Fibroblast of the conjunctiva (primary cell): ENCODE measurements around the gene RAB3C.
"Not testable (repeated sequence)": the region's sequence is repeated elsewhere in the genome, so short reads cannot be mapped to it uniquely, and the experiment has no call there.

Source experiments
- DNase-seq: peaks from one replicate; pipeline ENCODE4 v3.0.0-alpha.2; 2010; ENCODE audit warnings: low read depth

Gene RAB3C

GRCh38 chr5:58675341-58675740, 92.5 kb downstream of the RAB3C start:
- no peak for DNase-seq

DNA sequence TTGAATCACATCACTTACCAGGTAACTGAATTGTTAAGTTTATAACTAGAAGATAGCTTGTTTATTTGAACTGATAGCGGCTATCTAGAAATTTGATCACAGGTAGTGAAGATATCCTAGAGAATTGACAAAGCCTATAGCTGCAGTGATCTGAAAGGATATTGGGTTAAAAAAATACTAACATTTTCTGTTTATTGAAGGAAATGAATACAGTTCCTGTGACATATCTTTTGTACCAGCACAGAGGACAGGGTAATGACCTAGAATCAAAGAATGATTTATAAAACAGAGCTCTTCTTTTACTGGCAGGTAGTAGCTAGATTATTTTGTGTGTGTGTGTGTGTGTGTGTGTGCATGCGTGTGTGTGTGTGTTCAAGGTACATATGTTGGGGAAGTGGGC, 94.8 kb downstream of the RAB3C start:
- DNase-seq: no peak

GRCh38 chr5:58680503-58680902, 97.6 kb downstream of the RAB3C start:
- no peak for DNase-seq

DNA sequence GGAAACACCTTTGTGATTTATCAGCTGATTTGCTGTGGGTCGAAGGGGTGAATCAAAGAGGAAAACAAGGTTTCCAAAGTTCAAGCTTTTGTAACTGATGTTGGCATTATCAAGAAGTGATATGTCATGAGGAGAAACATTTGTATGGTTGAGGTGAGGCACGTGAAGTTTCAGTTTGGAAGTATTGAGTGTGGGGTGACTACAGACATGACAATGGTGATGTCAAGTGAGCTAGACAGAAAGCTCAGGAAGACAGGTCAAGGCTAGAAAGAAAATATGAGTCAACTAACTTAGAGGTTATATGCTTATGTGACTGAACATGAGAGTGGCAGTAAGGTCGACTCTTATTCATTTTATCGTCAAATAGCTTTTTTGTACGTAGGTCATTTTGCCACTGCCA, 99.1 kb downstream of the RAB3C start:
- no peak for DNase-seq

DNA sequence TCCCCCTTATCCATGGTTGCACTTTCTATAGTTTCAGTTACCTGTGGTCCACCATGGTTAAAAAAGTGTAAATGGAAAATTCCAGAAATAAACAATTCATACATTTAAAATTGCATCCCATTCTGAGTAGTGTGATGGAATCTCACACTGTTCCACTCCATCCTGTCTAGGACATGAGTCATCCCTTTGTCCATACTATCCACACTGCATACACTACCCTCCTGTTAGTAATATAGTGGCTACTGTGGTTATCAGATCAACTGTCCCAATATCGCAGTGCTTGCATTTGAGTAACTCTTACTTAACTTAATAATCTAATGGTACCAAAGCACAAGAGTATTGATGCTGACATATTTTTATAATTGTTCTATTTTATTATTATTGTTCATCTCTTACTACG, 100.7 kb downstream of the RAB3C start:
- DNase-seq: no peak

DNA sequence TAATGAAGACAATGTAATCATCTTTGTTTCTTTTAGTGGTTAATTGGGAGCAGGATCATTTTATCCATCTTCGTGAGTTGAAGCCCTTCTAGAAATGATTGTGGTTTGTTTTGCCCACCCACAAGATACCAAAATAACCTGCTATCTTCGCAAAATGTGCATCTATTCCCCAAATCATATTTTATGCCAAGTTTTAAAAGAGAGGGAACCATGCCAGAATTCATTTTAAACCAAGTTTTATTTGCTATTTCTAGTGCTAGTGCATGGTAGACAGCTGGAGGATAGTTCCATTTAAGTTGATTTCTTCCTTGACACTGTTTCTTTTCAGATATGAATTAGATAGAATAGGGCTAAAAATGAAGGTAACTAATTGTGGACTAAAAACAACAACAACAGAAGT, 104.2 kb downstream of the RAB3C start:
- no peak for DNase-seq

DNA sequence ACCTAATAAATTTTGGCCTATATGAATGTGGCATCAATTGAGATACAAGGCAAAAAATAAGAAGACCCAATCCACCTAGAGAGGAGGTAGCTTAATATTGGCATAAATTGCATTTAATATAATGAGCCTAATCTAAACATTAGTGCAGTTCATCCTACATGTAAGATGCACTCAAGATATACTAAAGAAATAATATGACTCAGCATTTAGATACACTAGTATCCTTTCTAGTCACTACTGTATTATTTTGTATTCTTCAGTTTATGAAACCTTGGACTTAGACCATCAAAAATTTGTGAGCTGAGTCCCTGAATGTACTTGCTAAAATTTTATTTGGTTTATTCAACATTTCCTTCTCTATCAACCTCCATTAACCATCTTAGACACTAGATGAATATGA, 104.7 kb downstream of the RAB3C start:
- no peak for DNase-seq

DNA sequence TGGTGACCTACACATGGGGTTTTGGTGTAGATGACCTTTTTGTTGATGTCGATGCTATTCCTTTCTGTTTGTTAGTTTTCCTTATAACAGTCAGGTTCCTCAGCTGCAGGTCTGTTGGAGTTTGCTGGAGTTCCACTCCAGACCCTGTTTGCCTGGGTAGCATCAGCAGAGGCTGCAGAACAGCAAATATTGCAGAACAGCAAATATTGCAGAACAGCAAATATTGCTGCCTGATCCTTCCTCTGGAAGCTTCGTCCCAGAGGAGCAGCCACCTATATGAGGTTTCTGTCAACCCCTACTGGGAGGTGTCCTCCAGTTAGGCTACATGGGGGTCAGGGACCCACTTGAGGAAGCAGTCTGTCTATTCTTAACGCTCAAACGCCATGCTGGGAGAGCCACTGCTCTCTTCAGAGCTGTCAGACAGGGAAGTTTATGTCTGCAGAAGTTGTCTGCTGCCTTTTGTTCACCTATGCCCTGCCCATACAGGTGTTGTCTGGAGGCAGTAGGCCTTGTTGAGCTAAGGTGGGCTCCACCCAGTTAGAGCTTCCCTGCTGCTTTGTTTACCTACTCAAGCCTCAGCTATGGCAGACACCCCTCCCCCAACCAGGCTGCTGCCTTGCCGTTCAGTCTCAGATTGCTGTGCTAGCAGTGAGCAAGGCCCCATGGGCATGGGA, 116.3 kb downstream of the RAB3C start:
- not testable (repeated sequence) for DNase-seq

GRCh38 chr5:58699762-58700118, 116.9 kb downstream of the RAB3C start:
- no peak for DNase-seq

DNA sequence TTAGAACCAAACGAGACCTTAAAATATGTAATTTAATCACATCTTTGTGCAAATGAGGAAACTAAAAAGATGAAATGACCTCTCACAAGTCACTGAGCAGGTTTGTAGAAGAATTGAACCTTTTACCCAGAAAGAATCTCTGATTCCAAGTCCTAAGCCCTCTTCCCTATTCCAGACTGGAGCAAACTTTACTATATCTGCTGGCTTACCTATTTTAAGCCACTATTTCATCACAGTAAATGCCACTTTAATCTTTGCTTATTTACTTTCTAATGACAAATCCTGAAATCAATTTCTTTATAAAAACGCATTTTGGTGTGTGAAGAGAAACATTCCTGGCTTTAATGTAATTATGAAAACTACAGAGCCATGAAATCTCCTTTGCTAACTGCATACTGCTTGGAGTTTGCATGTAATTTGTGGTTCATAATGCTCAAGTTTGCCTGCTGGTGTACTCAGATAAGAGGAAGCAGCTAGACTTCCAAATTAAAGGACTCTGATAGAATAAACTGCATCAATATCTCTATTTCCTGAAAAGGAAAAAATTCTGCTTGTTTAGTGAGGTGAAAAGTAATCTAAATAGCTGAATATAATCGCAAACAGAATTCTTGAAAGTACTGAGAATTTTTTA, 121.2 kb downstream of the RAB3C start:
- DNase-seq: no peak

DNA sequence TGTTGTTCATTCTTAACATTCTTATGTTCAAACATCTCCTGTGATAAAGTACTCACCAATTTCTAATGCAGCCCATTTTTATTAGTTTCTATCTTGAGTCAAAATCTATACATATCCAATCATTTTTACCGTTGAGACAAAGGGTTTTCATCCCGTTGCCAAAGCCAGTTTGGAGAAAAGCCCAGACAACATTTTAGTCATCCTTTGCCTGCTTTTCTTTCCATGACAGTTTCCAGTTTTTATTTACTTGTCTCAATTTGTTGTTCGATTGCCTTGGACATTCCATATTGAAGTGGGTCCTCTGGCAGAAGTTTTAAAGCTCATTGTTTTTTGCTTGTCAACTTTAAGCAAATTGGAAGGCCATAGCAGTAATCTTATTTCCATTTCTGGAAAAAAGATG, 123.9 kb downstream of the RAB3C start:
- DNase-seq: no peak

DNA sequence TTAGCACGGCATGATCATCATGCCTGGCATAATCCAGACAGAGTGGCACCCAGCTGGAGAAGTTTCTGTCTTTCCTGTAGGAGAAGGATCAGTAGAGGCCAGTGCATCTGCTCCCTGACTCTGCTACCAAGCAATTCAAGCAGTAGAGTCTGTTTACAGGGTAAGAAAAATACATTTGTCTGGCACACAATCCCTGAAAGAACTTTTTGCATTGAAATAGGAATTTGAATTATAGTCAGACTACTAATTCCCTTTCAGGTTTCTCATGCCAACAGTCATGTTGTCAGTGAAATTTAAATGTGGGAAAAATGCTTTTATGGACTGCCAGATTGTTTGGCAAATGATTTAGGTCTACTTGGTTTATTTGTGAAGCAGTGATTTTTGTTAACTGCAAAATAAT, 125.6 kb downstream of the RAB3C start:
- no peak for DNase-seq

DNA sequence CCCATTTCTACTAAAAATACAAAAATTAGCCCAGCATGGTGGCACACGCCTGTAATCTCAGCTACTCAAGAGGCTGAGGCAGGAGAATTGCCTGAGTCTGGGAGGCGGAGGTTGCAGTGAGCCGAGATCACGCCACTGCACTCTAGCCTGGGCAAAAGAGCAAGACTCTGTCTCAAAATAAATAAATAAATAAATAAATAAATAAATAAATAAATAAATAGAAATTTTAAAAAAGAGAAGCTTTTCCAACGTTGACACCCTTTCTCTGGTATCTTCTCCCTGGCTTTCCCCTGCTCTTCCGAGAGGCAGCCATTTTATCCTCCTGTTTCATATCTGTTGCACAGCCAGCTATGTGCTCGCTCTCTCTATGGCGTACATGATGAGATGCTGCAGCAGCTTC, 127.5 kb downstream of the RAB3C start:
- not testable (repeated sequence) for DNase-seq

DNA sequence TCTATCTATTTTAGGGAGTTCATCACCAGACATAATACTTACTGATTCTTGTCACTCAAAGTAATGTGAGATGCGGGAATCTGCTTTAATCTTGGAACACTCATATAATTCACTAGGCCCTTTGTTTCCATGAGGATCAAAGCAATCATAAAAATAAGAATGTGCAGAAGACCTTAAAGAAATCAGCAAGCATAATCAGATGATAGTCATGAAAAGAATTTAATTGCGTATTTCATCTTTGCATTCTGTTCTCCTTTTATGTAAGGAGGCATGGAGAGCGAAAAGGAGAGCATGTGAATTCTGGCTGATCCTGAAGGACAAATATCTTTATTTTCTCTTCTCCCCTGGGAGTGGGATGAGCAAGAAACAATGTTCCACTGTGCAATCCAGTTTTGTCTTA, 128.0 kb downstream of the RAB3C start:
- DNase-seq: no peak

DNA sequence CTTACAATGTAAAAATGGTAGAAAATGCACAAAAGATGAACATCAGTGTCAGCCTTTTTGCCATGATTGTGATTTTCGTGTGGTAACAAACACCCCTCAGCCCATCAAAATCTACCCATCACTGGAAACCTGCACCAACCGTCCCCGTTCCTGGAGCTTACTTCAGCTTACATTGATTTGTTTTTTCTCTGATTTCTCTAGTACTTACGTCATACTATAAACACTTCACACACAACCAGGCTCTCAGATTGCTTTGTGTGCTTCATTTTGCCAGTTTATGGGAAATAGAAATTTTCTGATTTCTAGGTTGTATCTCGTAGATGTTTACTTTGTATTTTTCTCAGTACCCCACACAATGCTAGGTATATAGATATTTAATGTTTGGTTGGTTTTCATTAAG, 129.1 kb downstream of the RAB3C start:
- DNase-seq: no peak

GRCh38 chr5:58714046-58714445, 131.2 kb downstream of the RAB3C start:
- DNase-seq: no peak

DNA sequence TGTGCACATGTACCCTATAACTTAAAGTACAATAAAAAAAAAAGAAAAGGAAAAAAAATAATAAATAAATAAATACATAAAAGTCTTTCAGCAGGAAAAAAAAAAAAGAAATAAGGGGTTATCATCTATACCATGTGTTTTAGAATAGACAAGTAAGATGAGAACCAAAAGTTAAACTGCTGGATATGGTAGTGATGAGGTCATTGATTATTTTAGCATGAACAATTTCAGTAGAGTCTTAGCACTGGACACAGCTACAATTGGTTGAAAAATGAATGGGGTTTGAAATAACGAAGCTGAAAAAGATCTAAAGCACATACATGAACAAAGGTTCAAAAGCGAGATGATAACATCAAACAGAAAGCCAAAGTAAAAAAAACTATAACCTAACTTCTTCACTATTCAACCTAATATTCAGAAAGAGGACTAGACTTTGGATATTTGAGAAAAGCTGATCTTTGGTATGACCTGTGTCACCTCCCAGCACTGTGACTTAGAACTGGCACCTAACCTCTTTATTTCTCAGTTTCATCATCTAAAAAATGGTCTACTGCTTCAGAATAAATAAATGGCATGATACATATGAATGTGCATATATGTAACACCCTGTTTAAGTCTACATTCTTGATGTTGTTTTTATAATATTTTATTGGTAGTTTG, 133.3 kb downstream of the RAB3C start:
- no peak for DNase-seq

DNA sequence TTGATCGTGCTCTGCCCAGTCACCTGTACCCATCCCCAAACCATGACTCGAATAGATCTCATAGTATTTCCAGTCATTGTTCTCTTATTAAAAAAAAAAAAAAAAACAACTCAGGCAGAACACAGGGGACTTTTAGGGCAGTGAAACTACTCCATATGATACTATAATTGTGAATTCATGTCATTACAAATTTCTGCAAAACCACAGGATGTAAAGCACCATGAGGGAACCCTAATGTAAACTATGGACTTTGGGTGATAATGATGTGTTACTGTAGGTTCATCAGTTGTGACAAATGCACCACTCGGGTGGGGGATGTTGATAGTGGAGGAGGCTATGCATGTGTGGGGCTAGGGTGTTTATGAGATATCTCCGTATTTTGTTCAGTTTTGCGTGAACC, 133.8 kb downstream of the RAB3C start:
- DNase-seq: no peak

DNA sequence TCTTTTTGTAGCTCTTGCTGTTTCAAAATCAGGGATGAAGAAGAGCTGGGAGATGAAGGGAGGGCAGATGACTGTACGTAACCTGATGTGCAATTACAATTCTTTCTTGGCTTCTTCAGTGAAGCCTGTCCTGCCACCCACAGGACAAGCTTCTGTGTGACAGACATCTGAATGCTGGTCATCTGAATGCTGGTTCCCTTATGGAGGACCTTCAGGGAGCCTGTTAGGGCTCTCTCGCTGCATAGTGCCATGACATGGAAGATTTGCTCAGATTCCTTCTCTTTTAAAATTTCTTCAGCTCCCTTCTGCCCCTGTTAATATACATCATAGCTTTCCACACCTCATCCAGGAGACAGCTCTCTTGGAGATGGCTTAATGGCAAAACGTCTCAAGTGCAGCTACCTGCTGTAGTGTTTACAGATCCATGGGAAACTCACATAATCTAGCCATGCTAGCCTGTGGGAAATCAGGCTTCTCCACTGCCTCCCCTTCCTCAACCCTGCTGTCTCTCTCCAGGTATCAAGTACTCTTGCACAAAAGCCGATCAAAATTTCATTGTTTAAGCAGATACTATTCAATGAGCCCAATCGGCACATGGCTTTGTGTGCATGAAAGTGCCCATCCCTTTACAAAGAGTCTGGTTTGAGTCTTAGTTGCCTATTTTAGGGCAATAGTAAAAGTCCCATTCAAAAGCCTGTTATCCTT, 134.6 kb downstream of the RAB3C start:
- no peak for DNase-seq

- no peak for DNase-seq
These were observed 135.5 kb downstream of the RAB3C start for GRCh38 chr5:58718269-58718978.

GRCh38 chr5:58722160-58722559, 139.3 kb downstream of the RAB3C start:
- DNase-seq: no peak

GRCh38 chr5:58724992-58725391, 142.1 kb downstream of the RAB3C start:
- no peak for DNase-seq
